ENCODE data around the gene METTL1.
A peak's percentile ranks its signal among the peaks of the same experiment; 100 is the strongest.

The METTL1 gene

GRCh38 chr12:57744777-57745484, 27.0 kb downstream of the METTL1 start, which contains the start of gene TSPAN31:
Gene TSPAN31, plus strand, starts transcription at chr12:57745039. Its CDS starts 116 bp downstream, at chr12:57745155.
- DNase-seq (ENCODE audit: extremely low read depth, low read depth) = peak; percentile 95
- no peak for TF ChIP-seq CTCF (IDR thresholded peaks at IDR 0.05; ENCODE audit: low read depth, low read length)

- TF ChIP-seq CTCF (IDR thresholded peaks at IDR 0.05; ENCODE audit: low read depth, low read length) = no peak
- peak; percentile 69 for DNase-seq (ENCODE audit: extremely low read depth, low read depth)
Measured at GRCh38 chr12:57744194-57744776, 27.6 kb downstream of the METTL1 start.

DNA sequence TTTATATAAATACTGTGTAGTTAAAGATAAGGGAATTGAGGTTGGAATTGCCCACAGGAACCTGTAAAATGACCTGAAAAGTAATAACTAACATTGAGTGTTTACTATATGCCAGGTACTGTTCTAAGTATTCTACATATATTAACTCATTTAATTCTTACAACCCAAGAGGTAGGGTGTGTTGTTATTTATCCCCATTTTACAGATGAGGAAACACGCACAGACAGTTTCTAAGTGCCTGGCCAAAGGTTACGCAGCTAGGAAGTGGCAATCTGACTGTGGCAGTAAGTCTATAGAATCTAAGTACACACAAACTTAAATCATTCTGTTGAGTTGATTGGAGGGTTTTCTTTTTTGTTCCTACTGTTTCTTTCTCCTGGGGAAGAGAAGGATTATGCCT, 28.1 kb downstream of the METTL1 start:
- TF ChIP-seq CTCF (IDR thresholded peaks at IDR 0.05; ENCODE audit: low read depth, low read length) = no peak
- DNase-seq (ENCODE audit: extremely low read depth, low read depth) = no peak

DNA sequence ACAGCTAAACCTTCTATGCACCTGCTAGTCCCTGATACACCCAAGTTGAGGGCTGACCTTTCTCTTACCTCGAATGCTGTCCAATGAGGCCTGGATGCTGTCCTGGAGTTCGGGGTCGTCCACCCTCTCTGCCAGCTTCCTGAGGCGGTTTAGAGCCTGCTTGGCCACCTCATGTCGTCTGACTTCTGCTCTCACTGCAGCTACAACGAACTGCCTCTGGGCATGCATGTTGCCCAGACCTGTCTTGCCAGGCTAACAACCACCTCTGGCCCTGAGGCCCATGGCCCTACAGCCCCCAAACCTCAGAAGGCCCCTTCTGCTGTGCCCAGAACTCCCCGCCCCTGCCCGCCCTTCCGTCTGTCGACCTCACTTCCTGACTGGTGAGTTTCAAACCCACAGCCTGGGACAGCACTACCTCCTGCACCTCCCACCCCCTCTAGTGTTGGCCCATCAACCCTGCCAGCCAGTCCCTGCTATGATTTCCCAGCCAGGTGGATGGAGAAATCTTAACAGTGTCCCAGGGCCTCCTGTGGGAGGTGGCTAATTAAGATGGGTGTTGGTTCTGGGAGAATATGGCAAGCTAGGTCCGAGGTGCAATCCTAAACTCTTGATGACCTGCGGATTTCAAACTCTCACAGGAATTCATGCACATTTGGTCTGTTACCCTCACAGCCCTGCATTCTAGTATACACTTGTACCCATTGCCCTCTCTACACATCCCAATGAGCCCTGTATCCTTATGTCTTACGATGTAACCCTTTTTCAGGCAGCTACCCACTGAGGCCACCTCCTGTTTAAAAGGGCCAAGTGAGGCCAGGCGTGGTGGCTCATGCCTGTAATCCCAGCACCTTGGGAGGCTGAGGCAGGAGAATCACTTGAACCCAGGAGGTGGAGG, 29.8 kb downstream of the METTL1 start:
- DNase-seq (ENCODE audit: extremely low read depth, low read depth) = no peak
- no peak for TF ChIP-seq CTCF (IDR thresholded peaks at IDR 0.05; ENCODE audit: low read depth, low read length)

GRCh38 chr12:57741413-57741789, 30.5 kb downstream of the METTL1 start:
- DNase-seq (ENCODE audit: extremely low read depth, low read depth) = no peak
- TF ChIP-seq CTCF (IDR thresholded peaks at IDR 0.05; ENCODE audit: low read depth, low read length) = no peak

- no peak for TF ChIP-seq CTCF (IDR thresholded peaks at IDR 0.05; ENCODE audit: low read depth, low read length)
- DNase-seq (ENCODE audit: extremely low read depth, low read depth) = no peak
Measured at GRCh38 chr12:57740656-57741412, 31.1 kb downstream of the METTL1 start.
